HepG2 (cell line): ENCODE data around the gene VENTX. TPM values are rescaled to one million over a fixed set of nuclear protein-coding genes. Genes with fewer than 3 reads are reported as not detected.

Source experiments
- ATAC-seq: fragments of 200-7000 bp; cut with Tn5 transposase; 3 replicates; pipeline ENCODE4 v1.9.1; 2020; ENCODE audit warnings: mild to moderate bottlenecking, moderate library complexity
- BruUV-seq: library from RNA; stranded (reverse); fragments of 400-500 nt; replicated peaks from 2 replicates; lab custom pipeline; 2021; lab: Mats Ljungman, UMichigan
- CTCF ChIA-PET: fragments of 300-600 bp; formaldehyde crosslinking; extraction: SDS; loops from one replicate; lab custom pipeline; 2021; ENCODE audit warnings: low total read pairs, inconsistent platforms, low intra/inter-chr PET ratio; lab: Yijun Ruan, JAX
- POLR2A ChIA-PET: fragments of 350-600 bp; sonication (Branson Sonifier 250); formaldehyde crosslinking; loops from one replicate; lab custom pipeline; 2020; ENCODE audit warnings: antibody characterized with exemption, inconsistent platforms; lab: Yijun Ruan, JAX
- DNase-seq: peaks from one replicate; pipeline ENCODE4 v3.0.0-alpha.2; 2015; ENCODE audit warnings: low spot score
- FAIRE-seq: peaks from 3 replicates; lab custom pipeline; 2011; peaks lifted over from hg19 to GRCh38; lab: Jason Lieb, UNC
- H2AFZ ChIP-seq: one replicate; pipeline ENCODE4 v1.6.1; 2011; ENCODE audit warnings: low read length, inconsistent platforms
- H3K27ac ChIP-seq: fragments of 300-600 bp; 3 replicates; pipeline ENCODE4 v1.8.0; 2011; ENCODE audit warnings: mixed run types, mild to moderate bottlenecking, mixed read lengths, low read length, inconsistent platforms; ENCODE audit not compliant: insufficient read depth; ENCODE audit errors: extremely low read length
- H3K27me3 ChIP-seq, 2 experiments: fragments of 200-600 bp in 1 of 2; 2 replicates in 1 of 2; 3 replicates in 1 of 2; pipeline versions ENCODE4 v1.6.0 to v1.8.0; 2011; ENCODE audit warnings: low read length in 2 of 2, mild to moderate bottlenecking in 2 of 2, moderate library complexity in 2 of 2, inconsistent platforms in 1 of 2; ENCODE audit not compliant: insufficient read depth in 2 of 2, control insufficient read depth in 1 of 2
- H3K36me3 ChIP-seq, 2 experiments: fragments of 200-600 bp in 1 of 2; replicated peaks in 1 of 2; 2 replicates in 1 of 2; 3 replicates in 1 of 2; pipeline versions ENCODE4 v1.5.1 to v1.8.0; 2011; ENCODE audit warnings: low read length in 2 of 2, inconsistent platforms in 1 of 2; ENCODE audit not compliant: insufficient read depth in 2 of 2, control insufficient read depth in 1 of 2
- H3K4me1 ChIP-seq: 2 replicates; pipeline ENCODE4 v1.5.1; 2012; ENCODE audit warnings: low read length, inconsistent platforms; ENCODE audit not compliant: insufficient read depth
- H3K4me2 ChIP-seq: 2 replicates; pipeline ENCODE4 v1.6.0; 2011; ENCODE audit warnings: low read depth, low read length, inconsistent platforms
- H3K4me3 ChIP-seq, 3 experiments: fragments of 200-600 bp in 1 of 3; sonication (generic), shearing (Covaris generic) in 1 of 3; replicated peaks in 1 of 3; 2 replicates each; pipeline ENCODE4 v1.5.1; 2011 to 2016; ENCODE audit warnings: low read length in 3 of 3, inconsistent platforms in 2 of 3, low read depth in 2 of 3, mild to moderate bottlenecking in 2 of 3, control low read depth in 1 of 3, mixed read lengths in 1 of 3; ENCODE audit not compliant: insufficient read depth in 1 of 3
- H3K79me2 ChIP-seq: one replicate; pipeline ENCODE4 v1.6.1; 2011; ENCODE audit warnings: low read length, inconsistent platforms; ENCODE audit not compliant: insufficient read depth
- H3K9ac ChIP-seq: 2 replicates; pipeline ENCODE4 v1.6.0; 2011; ENCODE audit warnings: mild to moderate bottlenecking, low read depth, low read length, inconsistent platforms; ENCODE audit not compliant: insufficient read depth
- H3K9me3 ChIP-seq: 2 replicates; pipeline ENCODE4 v1.5.1; 2012; ENCODE audit warnings: mild to moderate bottlenecking, low read length
- H4K20me1 ChIP-seq: 2 replicates; pipeline ENCODE4 v1.6.0; 2011; ENCODE audit warnings: inconsistent platforms, mild to moderate bottlenecking, low read length, moderate library complexity; ENCODE audit not compliant: insufficient read depth
- AHR ChIP-seq: IDR thresholded peaks from 2 replicates; pipeline ENCODE4 v1.6.1; 2018; ENCODE audit warnings: missing genetic modification reagents, missing compliant biosample characterization
- ARNT ChIP-seq: fragments of 450-650 bp; IDR thresholded peaks from 2 replicates; pipeline ENCODE4 v1.6.1; 2017
- MAFF ChIP-seq: IDR thresholded peaks from 2 replicates; pipeline ENCODE4 v1.6.1; 2011; ENCODE audit warnings: low read depth, low read length, improper control_type of control experiment
- PAX8 ChIP-seq: sonication (generic); formaldehyde crosslinking; IDR thresholded peaks from 2 replicates; pipeline ENCODE4 v1.8.0; 2022; ENCODE audit warnings: mild to moderate bottlenecking, missing genetic modification reagents, borderline replicate concordance
- ZNF567 ChIP-seq: sonication (generic); formaldehyde crosslinking; IDR thresholded peaks from 2 replicates; pipeline ENCODE4 v1.8.1; 2023; ENCODE audit warnings: mild to moderate bottlenecking, missing genetic modification reagents, borderline replicate concordance
- ZNF607 ChIP-seq: sonication (generic); formaldehyde crosslinking; IDR thresholded peaks from 2 replicates; pipeline ENCODE4 v1.5.1; 2020; ENCODE audit warnings: missing genetic modification reagents, mild to moderate bottlenecking, borderline replicate concordance
- ZNF883 ChIP-seq: sonication (generic); formaldehyde crosslinking; IDR thresholded peaks from 2 replicates; pipeline ENCODE4 v1.5.1; 2020; ENCODE audit warnings: mild to moderate bottlenecking, missing genetic modification reagents; ENCODE audit errors: not compliant biosample characterization
- WGBS: methylation state at CpG from one replicate; pipeline ENCODE4 v1.1.6; 2017; ENCODE audit warnings: low lambda C conversion rate; 5-methylcytosine and 5-hydroxymethylcytosine counted together
- in situ Hi-C: cut with HindIII; loops from 2 replicates; pipeline ENCODE4 v1.10.0; 2017; ENCODE audit warnings: low pct_unique_long_range_greater_than_20kb; ENCODE audit not compliant: extremely low pct_ligation_motif_present
- intact Hi-C: fragments of 100-400 bp; cut with micrococcal nuclease; formaldehyde crosslinking; loops from one replicate; pipeline ENCODE4 v1.10.0; 2022; ENCODE audit not compliant: unreplicated experiment
- polyA plus RNA-seq, 8 experiments: library from polyadenylated mRNA; depleted of rRNA in 3 of 8; stranded (reverse) in 7 of 8; unstranded in 1 of 8; fragments of >200 nt; fragmentation: Illumina TruSeq in 4 of 8; extraction: Trizol in 4 of 8; gene quantifications; 2 replicates each; pipeline versions ENCODE4 v1.2.1 to v1.2.3, GENCODE V29; 2011 to 2016; ENCODE audit warnings: low read depth in 4 of 8, missing spikeins in 1 of 8, mixed read lengths in 1 of 8; ENCODE audit not compliant: insufficient read depth in 1 of 8
- total RNA-seq, 5 experiments: library from RNA; depleted of rRNA; stranded (reverse); fragments of >200 nt; fragmentation: Illumina TruSeq; extraction: Trizol; gene quantifications; 2 replicates each; pipeline ENCODE4 v1.2.3, GENCODE V29; 2016; ENCODE audit warnings: low read depth in 1 of 5
- TF ChIP-seq, protein P1 (sequence below): sonication (generic); formaldehyde crosslinking; IDR thresholded peaks from 2 replicates; pipeline ENCODE4 v1.8.0; 2022; ENCODE audit warnings: mild to moderate bottlenecking, missing genetic modification reagents, borderline replicate concordance
- TF ChIP-seq, protein P2 (sequence below): sonication (generic); formaldehyde crosslinking; IDR thresholded peaks from 2 replicates; pipeline ENCODE4 v1.4.0; 2020; ENCODE audit warnings: missing genetic modification reagents, borderline replicate concordance
- TF ChIP-seq, protein P3 (sequence below): sonication (generic); formaldehyde crosslinking; IDR thresholded peaks from 2 replicates; pipeline ENCODE4 v1.4.0; 2020; ENCODE audit warnings: missing genetic modification reagents
- TF ChIP-seq, protein P4 (sequence below): sonication (generic); formaldehyde crosslinking; conservative IDR thresholded peaks from 2 replicates; pipeline ENCODE4 v1.8.0; 2022; ENCODE audit warnings: mild to moderate bottlenecking, moderate library complexity, missing genetic modification reagents

The VENTX gene
- total and polyA plus RNA-seq, 2 of the 13 experiments (the other 11 are each of a cell fraction or from before 2014, with no cell fraction given), result not detected

DNA sequence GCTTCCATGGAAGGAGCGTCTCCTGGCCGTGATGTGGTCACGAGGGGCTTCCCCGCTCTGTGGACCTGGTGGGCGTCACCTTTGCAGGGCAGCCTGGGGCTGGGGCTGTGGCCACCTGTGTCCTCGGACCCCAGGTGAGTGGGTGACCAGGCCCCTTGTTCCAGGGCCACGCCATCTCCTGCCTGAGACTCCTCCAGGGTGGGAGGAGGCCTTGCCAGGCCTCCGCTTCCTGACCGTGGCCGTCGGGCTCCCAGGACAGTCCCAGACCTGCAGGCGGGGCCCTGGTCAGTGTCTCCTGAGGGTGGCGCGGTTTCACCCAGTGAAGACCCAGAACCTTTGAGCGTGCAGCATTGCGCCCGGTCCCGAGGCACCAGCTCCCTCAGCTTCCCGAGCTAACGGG, 28.0 kb upstream of the VENTX start (continued):
- TF ChIP-seq, protein P1, sequence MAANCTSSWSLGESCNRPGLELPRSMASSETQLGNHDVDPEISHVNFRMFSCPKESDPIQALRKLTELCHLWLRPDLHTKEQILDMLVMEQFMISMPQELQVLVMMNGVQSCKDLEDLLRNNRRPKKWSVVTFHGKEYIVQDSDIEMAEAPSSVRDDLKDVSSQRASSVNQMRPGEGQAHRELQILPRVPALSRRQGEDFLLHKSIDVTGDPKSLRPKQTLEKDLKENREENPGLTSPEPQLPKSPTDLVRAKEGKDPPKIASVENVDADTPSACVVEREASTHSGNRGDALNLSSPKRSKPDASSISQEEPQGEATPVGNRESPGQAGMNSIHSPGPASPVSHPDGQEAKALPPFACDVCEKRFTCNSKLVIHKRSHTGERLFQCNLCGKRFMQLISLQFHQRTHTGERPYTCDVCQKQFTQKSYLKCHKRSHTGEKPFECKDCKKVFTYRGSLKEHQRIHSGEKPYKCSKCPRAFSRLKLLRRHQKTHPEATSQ (CRISPR knock-in tag), result no peak
- no peak for TF ChIP-seq PAX8 (CRISPR knock-in tag)
- TF ChIP-seq MAFF, result no peak

DNA sequence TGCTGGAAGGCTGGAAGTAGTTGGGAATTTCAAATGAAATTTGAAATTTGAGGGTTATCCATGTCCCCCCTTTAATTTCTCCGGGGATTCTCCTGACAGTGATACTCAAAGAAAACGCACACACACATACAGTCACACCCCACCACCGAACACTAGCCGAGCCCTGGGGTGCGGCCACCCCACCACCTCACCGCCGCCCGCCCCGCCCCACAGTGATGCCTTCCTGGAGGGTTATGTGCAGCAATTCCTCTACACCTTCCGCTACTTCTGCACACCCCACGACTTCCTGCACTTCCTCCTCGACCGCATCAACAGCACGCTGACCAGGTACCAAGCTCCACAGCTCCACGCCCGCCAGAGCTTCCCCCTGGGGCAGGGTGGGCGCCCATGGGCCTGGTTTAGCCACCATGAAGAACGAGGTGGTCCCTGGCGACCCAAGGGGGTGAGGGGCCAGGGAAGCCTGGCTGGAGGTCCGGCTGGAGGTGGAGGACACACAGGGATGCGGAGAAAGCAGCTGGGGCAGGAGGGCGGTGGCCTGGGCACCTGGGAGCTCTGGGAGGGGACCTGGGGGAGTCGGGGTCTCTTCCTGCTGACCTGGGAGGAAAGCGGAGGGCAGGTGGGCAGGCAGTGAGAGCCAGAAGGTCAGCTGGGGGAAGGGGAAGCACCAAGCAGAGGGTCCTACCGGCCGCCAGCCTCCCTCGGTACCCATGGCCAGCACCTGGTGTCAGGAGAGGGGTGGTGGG, 27.1 kb upstream of the VENTX start:
- no peak overlapping the region for H3K27ac ChIP-seq
- H3K27me3 ChIP-seq, result peaks cover 11 to 61% of the 10 kb centered on the region in 2 experiments; a peak in 4 of 5 replicates
- in situ Hi-C loops (no loop called here), intact Hi-C loops (no loop called here)
- H3K9me3 ChIP-seq, result no peaks in the 10 kb centered on the region
- H3K4me3 ChIP-seq, result no peak overlapping the region
- H3K36me3 ChIP-seq, result no peaks in the 10 kb centered on the region
- 32% methylated on average over 23 of the region's 27 CpGs for WGBS
- DNase-seq, result no peak
- no peak overlapping the region for H3K9ac ChIP-seq
- ATAC-seq, result no peak
- H2AFZ ChIP-seq, result no peak overlapping the region
- H3K4me2 ChIP-seq, result no peak overlapping the region
- ChIA-PET CTCF (no interaction called here), POLR2A (no interaction called here)
- no peak for FAIRE-seq
- H3K79me2 ChIP-seq, result no peaks in the 10 kb centered on the region
- H3K4me1 ChIP-seq, result no peaks in the 10 kb centered on the region
- no TSS peak for BruUV-seq
- peaks cover 5% of the 10 kb centered on the region; the same call in 1 of the 2 replicates for H4K20me1 ChIP-seq
- no peak for TF ChIP-seq ARNT
- TF ChIP-seq AHR (CRISPR knock-in tag), result no peak
- no peak for TF ChIP-seq ZNF883 (CRISPR knock-in tag)
- TF ChIP-seq, protein P2, sequence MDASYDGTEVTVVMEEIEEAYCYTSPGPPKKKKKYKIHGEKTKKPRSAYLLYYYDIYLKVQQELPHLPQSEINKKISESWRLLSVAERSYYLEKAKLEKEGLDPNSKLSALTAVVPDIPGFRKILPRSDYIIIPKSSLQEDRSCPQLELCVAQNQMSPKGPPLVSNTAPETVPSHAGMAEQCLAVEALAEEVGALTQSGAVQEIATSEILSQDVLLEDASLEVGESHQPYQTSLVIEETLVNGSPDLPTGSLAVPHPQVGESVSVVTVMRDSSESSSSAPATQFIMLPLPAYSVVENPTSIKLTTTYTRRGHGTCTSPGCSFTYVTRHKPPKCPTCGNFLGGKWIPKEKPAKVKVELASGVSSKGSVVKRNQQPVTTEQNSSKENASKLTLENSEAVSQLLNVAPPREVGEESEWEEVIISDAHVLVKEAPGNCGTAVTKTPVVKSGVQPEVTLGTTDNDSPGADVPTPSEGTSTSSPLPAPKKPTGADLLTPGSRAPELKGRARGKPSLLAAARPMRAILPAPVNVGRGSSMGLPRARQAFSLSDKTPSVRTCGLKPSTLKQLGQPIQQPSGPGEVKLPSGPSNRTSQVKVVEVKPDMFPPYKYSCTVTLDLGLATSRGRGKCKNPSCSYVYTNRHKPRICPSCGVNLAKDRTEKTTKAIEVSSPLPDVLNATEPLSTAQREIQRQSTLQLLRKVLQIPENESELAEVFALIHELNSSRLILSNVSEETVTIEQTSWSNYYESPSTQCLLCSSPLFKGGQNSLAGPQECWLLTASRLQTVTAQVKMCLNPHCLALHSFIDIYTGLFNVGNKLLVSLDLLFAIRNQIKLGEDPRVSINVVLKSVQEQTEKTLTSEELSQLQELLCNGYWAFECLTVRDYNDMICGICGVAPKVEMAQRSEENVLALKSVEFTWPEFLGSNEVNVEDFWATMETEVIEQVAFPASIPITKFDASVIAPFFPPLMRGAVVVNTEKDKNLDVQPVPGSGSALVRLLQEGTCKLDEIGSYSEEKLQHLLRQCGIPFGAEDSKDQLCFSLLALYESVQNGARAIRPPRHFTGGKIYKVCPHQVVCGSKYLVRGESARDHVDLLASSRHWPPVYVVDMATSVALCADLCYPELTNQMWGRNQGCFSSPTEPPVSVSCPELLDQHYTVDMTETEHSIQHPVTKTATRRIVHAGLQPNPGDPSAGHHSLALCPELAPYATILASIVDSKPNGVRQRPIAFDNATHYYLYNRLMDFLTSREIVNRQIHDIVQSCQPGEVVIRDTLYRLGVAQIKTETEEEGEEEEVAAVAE (CRISPR knock-in tag), result no peak
- TF ChIP-seq ZNF567, result no peak
- TF ChIP-seq, protein P3, sequence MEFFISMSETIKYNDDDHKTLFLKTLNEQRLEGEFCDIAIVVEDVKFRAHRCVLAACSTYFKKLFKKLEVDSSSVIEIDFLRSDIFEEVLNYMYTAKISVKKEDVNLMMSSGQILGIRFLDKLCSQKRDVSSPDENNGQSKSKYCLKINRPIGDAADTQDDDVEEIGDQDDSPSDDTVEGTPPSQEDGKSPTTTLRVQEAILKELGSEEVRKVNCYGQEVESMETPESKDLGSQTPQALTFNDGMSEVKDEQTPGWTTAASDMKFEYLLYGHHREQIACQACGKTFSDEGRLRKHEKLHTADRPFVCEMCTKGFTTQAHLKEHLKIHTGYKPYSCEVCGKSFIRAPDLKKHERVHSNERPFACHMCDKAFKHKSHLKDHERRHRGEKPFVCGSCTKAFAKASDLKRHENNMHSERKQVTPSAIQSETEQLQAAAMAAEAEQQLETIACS (CRISPR knock-in tag), result no peak
- no peak for TF ChIP-seq ZNF607 (CRISPR knock-in tag)
- TF ChIP-seq, protein P4, sequence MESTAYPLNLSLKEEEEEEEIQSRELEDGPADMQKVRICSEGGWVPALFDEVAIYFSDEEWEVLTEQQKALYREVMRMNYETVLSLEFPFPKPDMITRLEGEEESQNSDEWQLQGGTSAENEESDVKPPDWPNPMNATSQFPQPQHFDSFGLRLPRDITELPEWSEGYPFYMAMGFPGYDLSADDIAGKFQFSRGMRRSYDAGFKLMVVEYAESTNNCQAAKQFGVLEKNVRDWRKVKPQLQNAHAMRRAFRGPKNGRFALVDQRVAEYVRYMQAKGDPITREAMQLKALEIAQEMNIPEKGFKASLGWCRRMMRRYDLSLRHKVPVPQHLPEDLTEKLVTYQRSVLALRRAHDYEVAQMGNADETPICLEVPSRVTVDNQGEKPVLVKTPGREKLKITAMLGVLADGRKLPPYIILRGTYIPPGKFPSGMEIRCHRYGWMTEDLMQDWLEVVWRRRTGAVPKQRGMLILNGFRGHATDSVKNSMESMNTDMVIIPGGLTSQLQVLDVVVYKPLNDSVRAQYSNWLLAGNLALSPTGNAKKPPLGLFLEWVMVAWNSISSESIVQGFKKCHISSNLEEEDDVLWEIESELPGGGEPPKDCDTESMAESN (CRISPR knock-in tag), result no peak
